Measurements from ENCODE around the gene PVALB. TPM values are rescaled to one million over a fixed set of nuclear protein-coding genes. Genes with fewer than 3 reads are reported as not detected.
A peak's percentile ranks its signal among the peaks of the same experiment; 100 is the strongest.

Gene PVALB, protein sequence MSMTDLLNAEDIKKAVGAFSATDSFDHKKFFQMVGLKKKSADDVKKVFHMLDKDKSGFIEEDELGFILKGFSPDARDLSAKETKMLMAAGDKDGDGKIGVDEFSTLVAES
- total RNA-seq = not detected in 2 replicates
- total RNA-seq (2013) = 0.98 TPM
- polyA plus RNA-seq = not detected in 2 replicates
- polyA minus RNA-seq = 0.86 TPM in 1 of 2 replicates, not detected in the other

DNA sequence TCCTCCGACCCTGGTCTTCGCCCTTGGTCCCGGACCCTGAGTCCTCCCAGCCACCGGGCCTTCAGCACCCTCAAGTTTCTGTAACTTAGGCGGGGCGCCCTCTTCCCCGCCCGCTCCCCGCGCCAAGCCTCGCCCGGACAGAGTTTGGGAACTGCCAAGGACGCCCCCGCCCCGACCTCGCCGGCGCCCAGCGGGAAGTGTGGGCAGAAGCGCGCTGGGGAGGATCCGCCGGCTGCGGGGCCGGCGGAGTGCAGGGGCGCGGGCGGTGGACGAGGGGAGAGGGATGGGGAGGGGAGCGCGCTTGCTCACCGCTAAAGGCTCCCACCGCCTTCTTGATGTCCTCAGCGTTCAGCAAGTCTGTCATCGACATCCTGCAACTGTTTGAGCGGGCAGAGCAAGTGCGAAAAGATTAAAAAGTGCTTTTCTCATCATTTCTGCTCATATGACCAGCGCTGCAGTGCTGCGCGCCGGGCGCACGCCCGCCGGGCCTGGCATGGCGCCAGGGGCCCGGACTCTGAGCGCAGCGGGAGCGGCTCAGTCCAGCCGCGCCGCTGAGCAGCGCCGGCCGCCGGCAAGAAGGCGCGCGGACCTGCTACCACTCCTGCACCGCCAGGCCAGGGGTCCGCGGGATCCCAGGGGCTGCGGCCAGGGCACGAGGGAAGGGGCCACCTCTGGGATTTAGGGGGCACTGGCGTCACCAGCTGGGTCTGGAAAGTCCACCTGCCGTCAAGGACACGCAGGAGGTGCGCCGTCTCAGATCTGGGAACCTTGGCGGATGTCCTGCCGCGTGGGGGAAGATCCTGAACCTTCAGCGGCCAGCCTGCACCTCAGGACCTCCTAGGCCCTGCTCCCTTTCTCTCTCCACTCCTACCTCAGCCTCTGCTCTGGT is at the start of gene PVALB:
PVALB (minus strand) TSS at position 400 of the 889 bp plus-strand sequence; CDS start at position 370, 30 bp downstream.
- Histone ChIP-seq H3K9me3 (ENCODE audit: control extremely low read depth in 1 of 3, control insufficient read depth in 2 of 3, insufficient read depth in 1 of 3, low read length in 2 of 3) (no peaks in the 10 kb centered on the region), H2AFZ (ENCODE audit: insufficient read depth, low read depth, low read length, poor library complexity, severe bottlenecking) (no peak within 1 kb of the TSS), H3K4me1 (ENCODE audit: control insufficient read depth in 2 of 2, insufficient read depth in 2 of 2, low read length in 2 of 2) (peaks cover 2 to 14% of the 10 kb centered on the region in 2 donors), H3K79me2 (ENCODE audit: control insufficient read depth, insufficient read depth, low read length) (no peaks in the 10 kb centered on the region), H3K27me3 (replicated peaks in 1 of 4; ENCODE audit: control extremely low read depth in 1 of 4, control insufficient read depth in 3 of 4, insufficient read depth in 4 of 4, low read length in 3 of 4) (peaks cover 0 to 57% (median 23%) of the 10 kb centered on the region in 4 experiments), H4K20me1 (ENCODE audit: control insufficient read depth, insufficient read depth, low read length, poor library complexity, severe bottlenecking) (no peaks in the 10 kb centered on the region), H3K9ac (ENCODE audit: low read length) (no peak within 1 kb of the TSS), H3K27ac (ENCODE audit: low read length in 2 of 2) (no peak within 1 kb of the TSS), H3K4me2 (replicated peaks; ENCODE audit: low read depth, low read length, poor library complexity, severe bottlenecking) (peak within 1 kb of the TSS; percentile 25), H3K4me3 (ENCODE audit: control extremely low read depth in 1 of 5, extremely low read depth in 1 of 5, insufficient read depth in 1 of 5, low read depth in 2 of 5, low read length in 4 of 5) (no peak within 1 kb of the TSS), H3K36me3 (replicated peaks in 1 of 2; ENCODE audit: control extremely low read depth in 1 of 2, control insufficient read depth in 1 of 2, extremely low read depth in 1 of 2, insufficient read depth in 2 of 2, low read length in 1 of 2) (no peaks in the 10 kb centered on the region)
- CTCF ChIA-PET = no interaction called here
- POLR2A ChIA-PET = no interaction called here
- Mint-ChIP-seq H3K4me1 (peaks cover 3% of the 10 kb centered on the region), H3K27ac (no peak within 1 kb of the TSS), H3K9me3 (ENCODE audit: insufficient read depth) (no peaks in the 10 kb centered on the region), H3K4me3 (no peak within 1 kb of the TSS), H3K27me3 (peaks cover 83% of the 10 kb centered on the region)
- TF ChIP-seq, protein P1, sequence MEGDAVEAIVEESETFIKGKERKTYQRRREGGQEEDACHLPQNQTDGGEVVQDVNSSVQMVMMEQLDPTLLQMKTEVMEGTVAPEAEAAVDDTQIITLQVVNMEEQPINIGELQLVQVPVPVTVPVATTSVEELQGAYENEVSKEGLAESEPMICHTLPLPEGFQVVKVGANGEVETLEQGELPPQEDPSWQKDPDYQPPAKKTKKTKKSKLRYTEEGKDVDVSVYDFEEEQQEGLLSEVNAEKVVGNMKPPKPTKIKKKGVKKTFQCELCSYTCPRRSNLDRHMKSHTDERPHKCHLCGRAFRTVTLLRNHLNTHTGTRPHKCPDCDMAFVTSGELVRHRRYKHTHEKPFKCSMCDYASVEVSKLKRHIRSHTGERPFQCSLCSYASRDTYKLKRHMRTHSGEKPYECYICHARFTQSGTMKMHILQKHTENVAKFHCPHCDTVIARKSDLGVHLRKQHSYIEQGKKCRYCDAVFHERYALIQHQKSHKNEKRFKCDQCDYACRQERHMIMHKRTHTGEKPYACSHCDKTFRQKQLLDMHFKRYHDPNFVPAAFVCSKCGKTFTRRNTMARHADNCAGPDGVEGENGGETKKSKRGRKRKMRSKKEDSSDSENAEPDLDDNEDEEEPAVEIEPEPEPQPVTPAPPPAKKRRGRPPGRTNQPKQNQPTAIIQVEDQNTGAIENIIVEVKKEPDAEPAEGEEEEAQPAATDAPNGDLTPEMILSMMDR (IDR thresholded peaks at IDR 0.05) = no peak
- TF ChIP-seq EZH2 (IDR thresholded peaks at IDR 0.05; ENCODE audit: borderline replicate concordance, insufficient read depth, low read depth, low read length, poor library complexity, severe bottlenecking) = no peak
- intact Hi-C loops (cut with micrococcal nuclease) = no loop called here
- no peak for DNase-seq
- ATAC-seq (ENCODE audit: low read depth) = no peak
- 3% methylated on average over 75 of the region's 75 CpGs for WGBS (ENCODE audit: insufficient coverage)

DNA sequence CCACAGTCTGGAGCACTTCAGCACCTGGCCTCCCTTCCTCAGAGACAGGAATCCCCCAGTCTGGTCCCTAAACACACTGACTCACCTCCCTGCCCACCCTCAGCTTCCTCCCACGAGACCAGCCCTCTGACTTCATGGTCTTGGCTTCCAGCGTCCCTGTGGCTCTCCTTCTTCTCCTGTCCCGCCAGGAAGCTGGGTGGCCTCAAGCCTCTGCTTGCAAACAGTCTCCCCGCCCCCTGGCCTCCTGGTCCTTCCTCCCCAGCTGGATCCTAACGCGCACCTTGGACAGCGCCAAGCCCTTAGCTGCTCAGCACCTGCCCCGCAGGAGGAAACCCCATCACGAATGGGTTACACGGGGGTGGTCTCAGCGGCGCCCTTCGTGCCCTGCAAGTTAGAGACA is 48.5 kb upstream of the PVALB start:
- H3K9me3 Mint-ChIP-seq (ENCODE audit: insufficient read depth) = no peaks in the 10 kb centered on the region
- Histone ChIP-seq H3K79me2 (ENCODE audit: control insufficient read depth, insufficient read depth, low read length) (peaks cover 37% of the 10 kb centered on the region), H3K9me3 (ENCODE audit: control extremely low read depth in 1 of 3, control insufficient read depth in 2 of 3, insufficient read depth in 1 of 3, low read length in 2 of 3) (no peaks in the 10 kb centered on the region), H3K9ac (ENCODE audit: low read length) (no peak overlapping the region), H4K20me1 (ENCODE audit: control insufficient read depth, insufficient read depth, low read length, poor library complexity, severe bottlenecking) (peaks cover 14% of the 10 kb centered on the region), H3K4me2 (replicated peaks; ENCODE audit: low read depth, low read length, poor library complexity, severe bottlenecking) (no peak overlapping the region), H2AFZ (ENCODE audit: insufficient read depth, low read depth, low read length, poor library complexity, severe bottlenecking) (no peak overlapping the region), H3K36me3 (replicated peaks in 1 of 2; ENCODE audit: control extremely low read depth in 1 of 2, control insufficient read depth in 1 of 2, extremely low read depth in 1 of 2, insufficient read depth in 2 of 2, low read length in 1 of 2) (peaks cover 0 to 66% of the 10 kb centered on the region in 2 experiments), H3K27ac (ENCODE audit: low read length in 2 of 2) (no peak overlapping the region), H3K4me1 (ENCODE audit: control insufficient read depth in 2 of 2, insufficient read depth in 2 of 2, low read length in 2 of 2) (peaks cover 30 to 41% of the 10 kb centered on the region in 2 donors), H3K4me3 (ENCODE audit: control extremely low read depth in 1 of 5, extremely low read depth in 1 of 5, insufficient read depth in 1 of 5, low read depth in 2 of 5, low read length in 4 of 5) (no peak overlapping the region), H3K27me3 (replicated peaks in 1 of 4; ENCODE audit: control extremely low read depth in 1 of 4, control insufficient read depth in 3 of 4, insufficient read depth in 4 of 4, low read length in 3 of 4) (no peaks in the 10 kb centered on the region)
- H3K27ac Mint-ChIP-seq = peak overlapping the region; percentile 41
- intact Hi-C loops (cut with micrococcal nuclease) = no loop called here
- DNase-seq (no peak), ATAC-seq (ENCODE audit: low read depth) (no peak)
- WGBS (ENCODE audit: insufficient coverage) = 61% methylated on average over 13 of the region's 13 CpGs
- ChIA-PET POLR2A (no interaction called here), CTCF (interaction anchor here (3.5 kb wide), 1 partner anchor 9 kb away, joined by 20 read pairs; no protein-coding TSS in a partner anchor)
- H3K4me3 Mint-ChIP-seq = no peak overlapping the region
- peaks cover 48% of the 10 kb centered on the region for H3K4me1 Mint-ChIP-seq
- H3K27me3 Mint-ChIP-seq = no peaks in the 10 kb centered on the region
- TF ChIP-seq, protein P1 (IDR thresholded peaks at IDR 0.05) = no peak
- TF ChIP-seq EZH2 (IDR thresholded peaks at IDR 0.05; ENCODE audit: borderline replicate concordance, insufficient read depth, low read depth, low read length, poor library complexity, severe bottlenecking) = no peak
